ENCODE results near the gene ESM1.
"Not testable (repeated sequence)": the region's sequence is repeated elsewhere in the genome, so short reads cannot be mapped to it uniquely, and the experiment has no call there.

ESM1 gene

DNA sequence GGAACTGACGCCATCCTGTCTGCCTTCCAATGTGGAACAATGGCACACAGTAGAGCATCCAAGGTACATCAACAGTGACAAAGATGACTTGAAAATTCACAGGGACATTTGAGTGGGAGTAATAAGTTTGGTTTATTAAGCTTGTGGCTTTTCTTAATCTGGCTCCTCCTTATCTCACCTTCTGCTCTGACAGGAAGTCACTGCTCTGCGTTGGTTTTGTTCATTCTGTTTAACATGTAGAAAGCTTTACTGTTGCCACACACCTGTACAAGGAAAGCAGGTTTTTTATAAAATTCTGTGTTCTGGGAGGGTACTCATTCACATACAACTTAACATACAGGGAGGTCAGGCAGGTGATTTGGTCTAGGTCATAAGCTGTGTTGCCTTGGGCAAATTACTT is 37.1 kb upstream of the ESM1 start:
- no peak for DNase-seq (ENCODE audit: low read depth, low spot score)
- in situ Hi-C loops (cut with HindIII; ENCODE audit: low sequenced_read_pairs), result no loop called here
- TF ChIP-seq CTCF (IDR thresholded peaks at IDR 0.05; ENCODE audit: low read depth, low read length), result no peak
- H3K4me3 ChIP-seq (ENCODE audit: low read depth, low read length), result no peak overlapping the region

- no peak for DNase-seq (ENCODE audit: low read depth, low spot score)
- no peak overlapping the region for H3K4me3 ChIP-seq (ENCODE audit: low read depth, low read length)
- TF ChIP-seq CTCF (IDR thresholded peaks at IDR 0.05; ENCODE audit: low read depth, low read length), result no peak
- in situ Hi-C loops (cut with HindIII; ENCODE audit: low sequenced_read_pairs), result no loop called here
Observed at GRCh38 chr5:55021821-55022220, 36.4 kb upstream of the ESM1 start.

DNA sequence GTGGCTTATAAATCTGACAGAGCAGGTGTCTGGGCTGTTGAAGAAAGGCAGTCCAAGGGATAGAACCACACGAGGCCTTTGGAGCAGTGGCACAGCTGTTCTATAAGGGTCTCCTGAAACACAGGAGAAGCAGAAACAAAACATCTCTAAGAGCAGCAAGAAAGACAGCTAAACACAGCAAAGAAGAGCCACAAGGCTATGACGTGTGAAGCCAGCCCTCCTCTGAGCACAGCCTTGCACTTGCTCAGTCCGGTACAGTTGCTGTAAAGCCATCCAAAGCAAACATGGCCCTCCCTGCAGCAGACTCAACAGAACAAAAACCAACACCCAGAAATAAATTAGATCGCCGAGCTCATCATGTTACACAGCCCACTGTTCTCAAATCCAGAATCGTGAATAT is 36.0 kb upstream of the ESM1 start:
- peak; percentile 70 for DNase-seq (ENCODE audit: low read depth, low spot score)
- no peak overlapping the region for H3K4me3 ChIP-seq (ENCODE audit: low read depth, low read length)
- in situ Hi-C loops (cut with HindIII; ENCODE audit: low sequenced_read_pairs), result no loop called here
- TF ChIP-seq CTCF (IDR thresholded peaks at IDR 0.05; ENCODE audit: low read depth, low read length), result no peak

DNA sequence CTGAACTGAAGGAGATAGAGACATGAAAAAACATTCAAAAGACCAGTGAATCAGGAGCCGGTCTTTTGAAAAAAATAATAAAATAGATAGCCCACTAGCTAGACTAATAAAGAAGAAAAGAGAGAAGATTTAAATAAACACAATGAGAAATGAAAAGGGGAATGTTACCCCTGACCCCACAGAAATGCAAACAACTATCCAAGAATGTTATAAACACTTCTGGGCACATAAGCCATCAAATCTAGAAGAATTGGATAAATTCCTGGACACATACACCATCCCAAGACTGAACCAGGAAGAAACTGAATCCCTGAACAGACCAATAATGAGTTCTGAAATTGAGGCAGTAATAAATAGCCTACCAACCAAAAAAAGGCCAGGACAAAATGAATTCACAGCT is 24.8 kb upstream of the ESM1 start:
- H3K4me3 ChIP-seq (ENCODE audit: low read depth, low read length); in situ Hi-C loops (cut with HindIII; ENCODE audit: low sequenced_read_pairs); DNase-seq (ENCODE audit: low read depth, low spot score): not testable (repeated sequence)

DNA sequence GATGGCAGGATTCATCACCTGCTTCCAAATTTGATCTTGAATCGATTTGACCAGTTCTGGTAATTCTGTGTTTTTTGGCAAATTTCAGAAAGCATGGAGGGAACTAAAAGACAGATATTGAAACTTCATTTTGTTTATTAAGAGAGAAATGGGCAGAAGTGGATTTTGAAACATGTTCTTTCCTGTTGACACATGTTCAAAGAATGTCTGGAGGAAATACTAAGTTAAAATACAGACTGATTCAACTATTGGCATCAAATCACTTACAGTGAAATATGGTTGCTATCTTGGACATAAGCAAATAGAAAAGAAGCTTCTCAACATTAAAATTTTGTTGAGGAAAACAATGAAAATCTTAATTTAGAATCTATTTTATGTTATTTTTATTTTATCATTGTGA is 19.3 kb upstream of the ESM1 start:
- DNase-seq (ENCODE audit: low read depth, low spot score), result peak; percentile 40
- no peak for TF ChIP-seq CTCF (IDR thresholded peaks at IDR 0.05; ENCODE audit: low read depth, low read length)
- H3K4me3 ChIP-seq (ENCODE audit: low read depth, low read length), result no peak overlapping the region
- in situ Hi-C loops (cut with HindIII; ENCODE audit: low sequenced_read_pairs), result no loop called here

DNA sequence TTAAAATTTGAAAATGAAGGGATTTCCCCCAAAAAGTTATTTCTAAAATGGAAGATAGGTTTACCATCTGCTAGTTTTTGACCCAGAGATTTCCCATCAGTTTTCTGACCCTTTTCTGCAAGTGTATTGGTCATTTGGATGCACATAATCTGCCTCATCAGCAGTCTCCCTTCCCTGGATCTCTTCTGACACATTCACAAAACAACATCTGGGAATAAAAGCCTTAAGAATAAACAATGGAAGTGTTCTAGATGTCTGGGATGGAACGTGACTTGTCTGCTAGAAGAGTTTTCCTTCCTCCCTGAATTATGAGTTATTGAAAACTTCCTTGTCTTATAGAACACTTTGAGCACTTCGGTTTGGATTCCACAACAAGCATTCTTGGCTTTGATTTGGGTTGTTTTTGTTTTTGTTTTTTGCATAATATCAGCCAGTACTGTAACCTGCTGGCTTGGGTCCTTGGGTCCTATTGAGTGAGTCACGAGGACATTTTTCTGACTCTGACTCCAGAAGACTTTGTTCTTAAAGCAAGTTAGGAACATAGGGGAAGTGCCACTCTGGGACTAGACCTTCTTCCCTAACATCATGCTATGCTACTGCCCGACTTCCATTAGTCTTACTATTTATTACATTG is 18.2 kb upstream of the ESM1 start:
- in situ Hi-C loops (cut with HindIII; ENCODE audit: low sequenced_read_pairs), result no loop called here
- no peak for DNase-seq (ENCODE audit: low read depth, low spot score)
- H3K4me3 ChIP-seq (ENCODE audit: low read depth, low read length), result no peak overlapping the region
- no peak for TF ChIP-seq CTCF (IDR thresholded peaks at IDR 0.05; ENCODE audit: low read depth, low read length)

DNA sequence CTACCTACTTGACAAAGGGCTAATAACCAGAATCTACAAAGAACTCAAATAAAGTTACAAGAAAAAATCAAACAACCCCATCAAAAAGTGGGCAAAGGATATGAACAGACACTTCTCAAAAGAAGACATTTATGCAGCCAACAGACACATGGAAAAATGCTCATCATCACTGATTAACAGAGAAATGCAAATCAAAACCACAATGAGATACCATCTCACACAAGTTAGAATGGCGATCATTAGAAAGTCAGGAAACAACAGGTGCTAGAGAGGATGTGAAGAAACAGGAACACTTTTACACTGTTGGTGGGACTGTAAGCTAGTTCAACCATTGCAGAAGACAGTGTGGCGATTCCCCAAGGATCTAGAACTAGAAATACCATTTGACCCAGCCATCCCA is 16.8 kb upstream of the ESM1 start:
- H3K4me3 ChIP-seq (ENCODE audit: low read depth, low read length); in situ Hi-C loops (cut with HindIII; ENCODE audit: low sequenced_read_pairs); DNase-seq (ENCODE audit: low read depth, low spot score): not testable (repeated sequence)

DNA sequence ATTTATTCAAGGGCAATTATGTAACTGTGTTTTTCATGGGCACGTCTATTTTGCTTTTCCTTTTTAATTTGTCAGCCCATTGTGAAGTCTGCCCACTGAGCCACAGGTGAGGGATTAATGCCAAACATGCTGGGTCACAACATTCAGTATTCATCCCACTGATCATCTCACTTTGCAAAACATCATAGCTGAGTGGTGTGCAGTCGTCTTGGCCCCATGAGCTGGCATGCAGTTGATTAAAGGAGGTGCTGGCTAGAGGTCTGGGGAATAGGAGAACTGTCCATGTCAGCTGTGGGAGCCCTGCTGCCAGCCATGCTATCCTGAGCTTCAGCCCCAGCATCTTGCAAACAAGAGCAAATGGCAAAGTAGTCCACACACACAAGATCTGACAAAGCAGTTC is 11.7 kb upstream of the ESM1 start:
- in situ Hi-C loops (cut with HindIII; ENCODE audit: low sequenced_read_pairs), result no loop called here
- DNase-seq (ENCODE audit: low read depth, low spot score), result no peak
- no peak for TF ChIP-seq CTCF (IDR thresholded peaks at IDR 0.05; ENCODE audit: low read depth, low read length)
- no peak overlapping the region for H3K4me3 ChIP-seq (ENCODE audit: low read depth, low read length)

Measured in astrocyte of the spinal cord (primary cell).